ENCODE results near the gene CCNE1. TPM values are rescaled to one million over a fixed set of nuclear protein-coding genes. Genes with fewer than 3 reads are reported as not detected.
"Not testable (repeated sequence)": the region's sequence is repeated elsewhere in the genome, so short reads cannot be mapped to it uniquely, and the experiment has no call there.

CCNE1 gene
- total RNA-seq, 1 donor from 2014 or later, result 14.7 TPM

- H3K27ac Mint-ChIP-seq, result no peak overlapping the region
- TF ChIP-seq CTCF (IDR thresholded peaks at IDR 0.05; ENCODE audit: unreplicated experiment), result no peak
- DNase-seq (ENCODE audit: low spot score in 2 of 2, unreplicated experiment in 2 of 2), result no peak
- H3K4me1 Mint-ChIP-seq, result peaks cover 7% of the 10 kb centered on the region
- no peaks in the 10 kb centered on the region for H3K27me3 Mint-ChIP-seq (ENCODE audit: low read depth)
- no peaks in the 10 kb centered on the region for H3K9me3 Mint-ChIP-seq
- H3K4me3 Mint-ChIP-seq, result no peak overlapping the region
- peaks cover 18% of the 10 kb centered on the region for H3K36me3 Mint-ChIP-seq
Measured at GRCh38 chr19:29817316-29817715, 5.5 kb downstream of the CCNE1 start.

GRCh38 chr19:29819300-29819699 is 7.5 kb downstream of the CCNE1 start:
- Mint-ChIP-seq H3K27ac (no peak overlapping the region), H3K27me3 (ENCODE audit: low read depth) (no peaks in the 10 kb centered on the region), H3K36me3 (peaks cover 19% of the 10 kb centered on the region), H3K9me3 (no peaks in the 10 kb centered on the region), H3K4me1 (no peaks in the 10 kb centered on the region), H3K4me3 (no peak overlapping the region)
- TF ChIP-seq CTCF (IDR thresholded peaks at IDR 0.05; ENCODE audit: unreplicated experiment), result no peak
- no peak for DNase-seq (ENCODE audit: low spot score in 2 of 2, unreplicated experiment in 2 of 2)

- Mint-ChIP-seq H3K27ac (no peak overlapping the region), H3K4me3 (no peak overlapping the region), H3K36me3 (peaks cover 19% of the 10 kb centered on the region), H3K4me1 (no peaks in the 10 kb centered on the region), H3K27me3 (ENCODE audit: low read depth) (no peaks in the 10 kb centered on the region), H3K9me3 (no peaks in the 10 kb centered on the region)
- no peak for TF ChIP-seq CTCF (IDR thresholded peaks at IDR 0.05; ENCODE audit: unreplicated experiment)
- no peak for DNase-seq (ENCODE audit: low spot score in 2 of 2, unreplicated experiment in 2 of 2)
Measured at GRCh38 chr19:29819986-29820385, 8.2 kb downstream of the CCNE1 start.

- no peak for DNase-seq (ENCODE audit: low spot score in 2 of 2, unreplicated experiment in 2 of 2)
- H3K4me3 Mint-ChIP-seq, result no peak overlapping the region
- H3K27me3 Mint-ChIP-seq (ENCODE audit: low read depth), result no peaks in the 10 kb centered on the region
- H3K4me1 Mint-ChIP-seq, result no peaks in the 10 kb centered on the region
- no peak for TF ChIP-seq CTCF (IDR thresholded peaks at IDR 0.05; ENCODE audit: unreplicated experiment)
- H3K36me3 Mint-ChIP-seq, result peaks cover 17% of the 10 kb centered on the region
- H3K9me3 Mint-ChIP-seq, result no peaks in the 10 kb centered on the region
- H3K27ac Mint-ChIP-seq, result no peak overlapping the region
Measured at GRCh38 chr19:29823581-29824330, 12.0 kb downstream of the CCNE1 start.

GRCh38 chr19:29825263-29825662 is 13.5 kb downstream of the CCNE1 start:
- not testable (repeated sequence) for H3K27ac Mint-ChIP-seq; H3K27me3 Mint-ChIP-seq (ENCODE audit: low read depth); H3K9me3 Mint-ChIP-seq; DNase-seq (ENCODE audit: low spot score in 2 of 2, unreplicated experiment in 2 of 2); H3K4me1 Mint-ChIP-seq; H3K4me3 Mint-ChIP-seq
- H3K36me3 Mint-ChIP-seq, result peaks cover 14% of the 10 kb centered on the region

- Mint-ChIP-seq H3K36me3 (no peaks in the 10 kb centered on the region), H3K4me1 (no peaks in the 10 kb centered on the region), H3K9me3 (no peaks in the 10 kb centered on the region), H3K27ac (no peak overlapping the region), H3K27me3 (ENCODE audit: low read depth) (peaks cover 38% of the 10 kb centered on the region), H3K4me3 (no peak overlapping the region)
- TF ChIP-seq CTCF (IDR thresholded peaks at IDR 0.05; ENCODE audit: unreplicated experiment), result no peak
- no peak for DNase-seq (ENCODE audit: low spot score in 2 of 2, unreplicated experiment in 2 of 2)
Measured at GRCh38 chr19:29831041-29831548, 19.3 kb downstream of the CCNE1 start.

Measured in mesothelial cell of epicardium (in vitro differentiated cells).